Breast epithelium (tissue), 3 donors: Measurements from ENCODE around the gene LRRC43.

Experiments used
- POLR2A ChIP-seq: fragments of 450-650 bp; IDR thresholded peaks from one replicate; pipeline ENCODE4 v1.6.1; 2016; ENCODE audit warnings: antibody characterized with exemption, mild to moderate bottlenecking, moderate library complexity
- TF ChIP-seq, protein P1 (sequence below), 3 donors: fragments of 450-650 bp; IDR thresholded peaks; one replicate each; pipeline ENCODE4 v1.5.1; 2016 to 2017; ENCODE audit warnings: antibody characterized with exemption in 3 of 3, mild to moderate bottlenecking in 3 of 3, moderate library complexity in 3 of 3

GRCh38 chr12:122135437-122136031 is 47.4 kb upstream of the LRRC43 start:
- no peak for TF ChIP-seq POLR2A
- TF ChIP-seq, protein P1, sequence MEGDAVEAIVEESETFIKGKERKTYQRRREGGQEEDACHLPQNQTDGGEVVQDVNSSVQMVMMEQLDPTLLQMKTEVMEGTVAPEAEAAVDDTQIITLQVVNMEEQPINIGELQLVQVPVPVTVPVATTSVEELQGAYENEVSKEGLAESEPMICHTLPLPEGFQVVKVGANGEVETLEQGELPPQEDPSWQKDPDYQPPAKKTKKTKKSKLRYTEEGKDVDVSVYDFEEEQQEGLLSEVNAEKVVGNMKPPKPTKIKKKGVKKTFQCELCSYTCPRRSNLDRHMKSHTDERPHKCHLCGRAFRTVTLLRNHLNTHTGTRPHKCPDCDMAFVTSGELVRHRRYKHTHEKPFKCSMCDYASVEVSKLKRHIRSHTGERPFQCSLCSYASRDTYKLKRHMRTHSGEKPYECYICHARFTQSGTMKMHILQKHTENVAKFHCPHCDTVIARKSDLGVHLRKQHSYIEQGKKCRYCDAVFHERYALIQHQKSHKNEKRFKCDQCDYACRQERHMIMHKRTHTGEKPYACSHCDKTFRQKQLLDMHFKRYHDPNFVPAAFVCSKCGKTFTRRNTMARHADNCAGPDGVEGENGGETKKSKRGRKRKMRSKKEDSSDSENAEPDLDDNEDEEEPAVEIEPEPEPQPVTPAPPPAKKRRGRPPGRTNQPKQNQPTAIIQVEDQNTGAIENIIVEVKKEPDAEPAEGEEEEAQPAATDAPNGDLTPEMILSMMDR (IDR thresholded peaks at IDR 0.05) = no peak
